GM19193 (cell line): ENCODE results near the gene CPSF7.

Source experiments
- POLR2A ChIP-seq: IDR thresholded peaks from 4 replicates; pipeline ENCODE4 v1.6.1; 2011; ENCODE audit not compliant: insufficient read depth, insufficient read length; ENCODE audit errors: extremely low read depth

The CPSF7 gene

DNA sequence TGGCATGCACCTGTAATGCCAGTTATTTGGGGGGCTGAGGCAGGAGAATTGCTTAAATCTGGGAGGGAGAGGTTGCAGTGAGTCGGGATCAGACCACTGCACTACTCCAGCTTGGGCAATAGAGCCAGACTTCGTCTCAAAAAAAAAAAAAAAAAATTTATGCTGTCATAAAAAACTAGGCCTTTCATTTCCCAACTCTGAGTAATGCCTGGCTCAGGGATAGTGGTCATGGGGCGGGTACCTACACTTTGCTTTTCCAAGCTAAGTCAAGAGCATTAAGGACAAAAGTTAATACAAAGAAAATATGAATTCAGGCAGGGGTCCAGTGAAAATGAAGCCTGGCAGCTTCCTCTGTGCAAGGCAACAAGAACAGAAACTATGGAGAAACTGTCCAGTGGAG, 16.3 kb downstream of the CPSF7 start:
- no peak for TF ChIP-seq POLR2A

DNA sequence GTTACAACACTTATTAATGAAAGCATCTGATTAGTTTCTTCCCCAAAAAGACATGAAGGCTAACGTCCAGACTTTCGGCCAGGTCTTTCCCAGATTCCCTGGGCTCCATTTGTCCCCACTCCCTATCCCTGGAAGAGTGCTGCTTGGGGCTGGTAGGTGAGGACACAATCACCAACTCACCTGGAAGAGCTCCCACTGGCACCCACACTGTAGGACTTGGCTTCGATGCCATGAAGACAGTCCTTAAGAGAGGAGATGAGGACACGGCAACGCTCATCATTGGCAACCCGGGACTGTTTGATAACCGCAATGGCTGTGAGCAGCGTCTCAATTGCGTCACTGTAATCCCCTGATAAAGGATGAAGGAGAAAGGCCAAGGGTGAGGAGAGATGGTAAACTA, 18.2 kb downstream of the CPSF7 start:
- TF ChIP-seq POLR2A = no peak

GRCh38 chr11:61406991-61407728, 22.6 kb downstream of the CPSF7 start:
- no peak for TF ChIP-seq POLR2A

- TF ChIP-seq POLR2A = no peak
Observed at GRCh38 chr11:61406067-61406466, 23.7 kb downstream of the CPSF7 start.

DNA sequence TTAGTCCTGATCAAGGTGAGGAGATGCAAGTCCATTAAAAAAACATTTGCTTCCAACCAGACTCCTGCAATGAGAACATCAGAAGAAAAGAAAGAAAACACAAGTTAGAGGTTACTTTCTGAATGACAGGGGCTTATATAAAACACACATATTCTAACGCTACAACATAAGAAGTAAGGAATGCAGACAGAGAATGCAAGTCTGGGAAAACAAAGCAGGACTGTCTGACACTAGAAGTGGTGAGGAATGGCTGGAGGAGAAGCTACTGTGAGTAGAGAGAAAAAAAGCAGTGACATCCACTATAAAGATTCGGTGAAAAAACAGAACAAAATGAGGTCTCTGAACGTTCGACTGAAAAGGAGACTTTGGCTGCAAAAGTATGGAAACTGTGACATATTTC, 25.1 kb downstream of the CPSF7 start:
- TF ChIP-seq POLR2A = no peak

DNA sequence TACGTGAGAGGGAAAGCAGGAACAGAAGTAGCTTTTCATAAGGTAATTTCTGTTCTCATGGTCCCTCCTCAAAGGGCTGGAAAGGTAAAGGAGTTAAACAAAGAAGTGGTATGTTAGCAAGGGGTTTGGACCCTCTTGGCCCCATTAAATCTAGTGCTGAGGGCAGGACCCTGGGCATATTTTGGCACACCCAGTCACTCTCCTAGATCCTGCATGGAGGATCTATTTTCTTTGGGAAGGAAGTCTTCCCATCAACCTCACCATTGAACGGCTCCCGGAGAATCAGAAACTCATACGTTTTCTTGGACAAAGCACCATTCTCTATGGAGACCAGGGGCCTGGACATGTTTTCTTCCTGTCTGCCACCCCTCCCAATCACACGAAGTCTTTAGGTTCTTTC, 25.7 kb downstream of the CPSF7 start:
- TF ChIP-seq POLR2A = no peak

DNA sequence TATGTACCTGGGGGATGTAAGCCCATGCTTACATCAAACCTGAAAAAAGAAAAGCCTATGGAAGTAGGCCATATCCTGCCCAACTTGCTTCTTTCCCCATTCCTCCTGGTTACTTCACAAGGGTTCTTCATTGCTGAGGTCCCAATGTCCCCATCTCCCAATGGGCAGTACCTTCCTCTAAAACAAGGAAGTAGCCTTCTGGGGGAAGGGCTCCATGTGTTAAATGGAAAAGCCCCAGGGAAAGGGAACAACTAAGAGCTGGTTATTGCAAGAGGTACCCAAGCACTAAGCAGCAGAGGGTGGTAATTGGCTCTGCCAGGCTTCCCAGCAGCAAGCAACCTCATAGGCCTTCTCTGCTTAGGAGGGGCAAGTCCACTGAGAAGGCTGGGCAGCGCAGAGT, 26.1 kb downstream of the CPSF7 start:
- no peak for TF ChIP-seq POLR2A

DNA sequence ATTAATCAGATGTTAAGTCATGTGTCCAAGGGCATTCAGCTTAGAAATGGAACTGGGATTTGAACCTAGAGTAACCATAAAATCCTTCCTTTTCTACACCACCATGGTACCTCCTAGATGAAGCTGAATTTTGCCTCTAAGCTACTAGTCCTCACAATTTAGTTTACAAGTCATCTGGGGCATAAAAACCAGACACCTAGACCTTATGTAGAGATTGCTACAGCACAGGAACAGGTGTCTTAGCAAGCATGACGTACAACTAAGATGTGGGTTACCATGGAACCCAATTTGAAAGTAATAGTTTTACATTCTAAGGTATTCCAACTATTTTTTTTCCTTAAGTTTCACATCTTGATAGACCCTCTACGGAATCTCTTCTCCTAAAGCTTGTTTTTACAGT, 28.2 kb downstream of the CPSF7 start:
- no peak for TF ChIP-seq POLR2A

DNA sequence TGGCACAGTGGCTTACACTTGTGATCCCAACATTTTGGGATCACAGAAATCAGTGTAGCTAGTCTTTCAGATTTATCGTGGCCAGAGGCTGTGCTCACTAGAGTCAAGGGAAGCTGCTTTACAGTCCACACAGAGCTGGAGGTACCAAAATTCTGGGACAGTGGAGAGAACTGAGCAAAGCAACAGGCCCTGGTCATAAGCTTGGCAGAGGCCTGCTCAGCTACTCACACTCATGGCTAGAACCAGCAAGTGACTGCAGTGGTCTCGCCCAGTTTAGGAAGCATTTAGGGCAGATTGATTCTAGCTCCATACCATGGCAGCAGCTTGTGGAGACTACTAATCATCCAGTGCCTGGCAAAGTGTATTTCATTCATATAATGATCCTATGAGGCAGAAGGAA, 28.6 kb downstream of the CPSF7 start:
- no peak for TF ChIP-seq POLR2A

DNA sequence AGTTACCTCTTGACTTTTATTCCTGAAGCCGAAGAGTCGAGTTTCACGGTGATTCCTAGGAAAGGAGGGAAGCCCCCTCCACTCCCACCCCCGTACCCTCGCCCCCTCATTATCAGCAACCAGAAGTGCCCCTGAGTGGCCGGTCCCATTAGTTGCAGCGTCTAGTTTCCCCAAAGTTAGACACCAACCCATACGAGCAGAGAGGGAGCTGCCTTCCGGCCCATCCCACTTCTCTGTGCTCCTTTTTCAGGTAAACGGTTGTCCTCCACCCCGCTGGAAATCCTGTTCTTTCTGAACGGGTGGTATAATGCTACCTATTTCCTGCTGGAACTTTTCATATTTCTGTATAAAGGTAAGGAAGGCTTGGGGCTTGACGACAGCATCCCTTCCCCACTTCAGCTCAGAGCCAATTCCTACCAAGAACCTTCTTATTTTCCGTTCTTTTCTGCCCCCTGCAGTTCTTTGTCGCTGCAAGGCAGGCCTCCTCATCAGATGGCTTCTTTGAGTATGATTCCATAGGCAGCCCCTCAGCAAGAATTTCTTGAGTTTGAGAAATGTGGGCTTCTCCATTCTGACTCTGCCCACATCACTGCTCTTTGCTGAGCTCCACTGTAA, 36.7 kb downstream of the CPSF7 start:
- no peak for TF ChIP-seq POLR2A

DNA sequence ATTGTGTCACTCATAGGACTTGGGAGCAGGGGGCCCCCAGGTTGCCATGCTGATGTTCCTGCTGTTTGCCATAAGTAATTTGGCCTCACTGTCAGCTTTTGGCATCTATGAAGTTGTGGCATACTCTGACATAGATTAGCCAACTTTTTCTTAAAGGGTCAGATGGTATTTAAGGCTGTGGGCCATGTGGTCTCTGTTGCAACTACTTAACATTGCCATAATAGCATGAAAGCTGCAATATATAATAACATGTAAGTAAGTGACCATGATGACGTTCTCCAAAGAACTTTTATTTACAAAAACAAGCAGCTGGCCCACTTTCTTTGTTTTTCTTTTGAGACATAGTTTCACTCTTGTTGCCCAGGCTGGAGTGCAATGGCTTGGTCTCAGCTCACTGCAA, 39.6 kb downstream of the CPSF7 start:
- no peak for TF ChIP-seq POLR2A

GRCh38 chr11:61384271-61385242, 45.2 kb downstream of the CPSF7 start:
- TF ChIP-seq POLR2A = no peak

DNA sequence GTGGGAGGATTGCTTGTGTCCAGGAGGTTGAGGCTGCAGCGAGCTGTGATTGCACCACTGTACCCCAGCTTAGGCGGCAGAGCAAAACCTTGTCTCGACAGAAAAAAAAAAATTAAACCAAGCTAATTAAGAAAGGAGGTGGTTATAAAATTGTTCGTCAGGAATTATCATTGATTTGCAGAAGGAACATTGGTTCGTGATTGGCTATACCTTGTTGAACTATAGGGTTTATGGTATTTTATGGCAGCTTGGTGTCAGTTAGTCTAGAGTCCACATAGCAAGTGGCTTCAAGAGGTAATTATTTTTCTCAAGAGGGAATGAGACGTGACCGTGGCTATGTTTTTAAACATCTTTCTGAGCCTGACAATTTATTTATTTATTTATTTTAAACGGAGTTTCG, 48.9 kb downstream of the CPSF7 start:
- TF ChIP-seq POLR2A = no peak

- TF ChIP-seq POLR2A = no peak
Observed at GRCh38 chr11:61378713-61379313, 51.0 kb downstream of the CPSF7 start.

GRCh38 chr11:61377461-61378160, 52.2 kb downstream of the CPSF7 start:
- TF ChIP-seq POLR2A = no peak

- no peak for TF ChIP-seq POLR2A
Observed at GRCh38 chr11:61375761-61376108, 54.0 kb downstream of the CPSF7 start.
